ENCODE data around the gene TMEM266.

DNA sequence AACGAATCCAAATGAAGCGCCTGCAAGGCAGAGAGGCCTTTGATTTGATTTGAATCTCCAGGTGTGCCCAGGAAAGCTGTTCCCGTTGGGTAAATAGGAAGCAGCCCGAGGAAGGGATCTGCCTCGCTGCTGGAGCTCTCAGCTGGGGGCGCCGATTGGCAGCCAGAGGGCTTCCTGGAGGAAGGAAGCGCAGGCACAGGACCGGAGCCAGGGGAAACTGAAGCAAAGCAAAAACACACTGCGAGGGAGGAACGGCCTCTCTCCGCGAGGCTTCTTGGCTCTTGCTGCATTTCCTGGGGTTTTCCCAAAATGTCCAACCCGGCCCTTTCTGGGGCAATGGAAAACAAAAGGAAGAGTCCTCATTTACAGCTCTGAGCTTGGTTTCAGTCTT lies 80.3 kb downstream of the TMEM266 start:
- TF ChIP-seq, protein P1, sequence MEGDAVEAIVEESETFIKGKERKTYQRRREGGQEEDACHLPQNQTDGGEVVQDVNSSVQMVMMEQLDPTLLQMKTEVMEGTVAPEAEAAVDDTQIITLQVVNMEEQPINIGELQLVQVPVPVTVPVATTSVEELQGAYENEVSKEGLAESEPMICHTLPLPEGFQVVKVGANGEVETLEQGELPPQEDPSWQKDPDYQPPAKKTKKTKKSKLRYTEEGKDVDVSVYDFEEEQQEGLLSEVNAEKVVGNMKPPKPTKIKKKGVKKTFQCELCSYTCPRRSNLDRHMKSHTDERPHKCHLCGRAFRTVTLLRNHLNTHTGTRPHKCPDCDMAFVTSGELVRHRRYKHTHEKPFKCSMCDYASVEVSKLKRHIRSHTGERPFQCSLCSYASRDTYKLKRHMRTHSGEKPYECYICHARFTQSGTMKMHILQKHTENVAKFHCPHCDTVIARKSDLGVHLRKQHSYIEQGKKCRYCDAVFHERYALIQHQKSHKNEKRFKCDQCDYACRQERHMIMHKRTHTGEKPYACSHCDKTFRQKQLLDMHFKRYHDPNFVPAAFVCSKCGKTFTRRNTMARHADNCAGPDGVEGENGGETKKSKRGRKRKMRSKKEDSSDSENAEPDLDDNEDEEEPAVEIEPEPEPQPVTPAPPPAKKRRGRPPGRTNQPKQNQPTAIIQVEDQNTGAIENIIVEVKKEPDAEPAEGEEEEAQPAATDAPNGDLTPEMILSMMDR (IDR thresholded peaks at IDR 0.05; ENCODE audit: insufficient read depth, low read length, poor library complexity, severe bottlenecking) = no peak
- no peak for TF ChIP-seq EZH2phosphoT487 (conservative IDR thresholded peaks at IDR 0.05; ENCODE audit: low read length)
